HG03139 (cell line): ENCODE measurements around the gene AGO4.
"Not testable (repeated sequence)": the region's sequence is repeated elsewhere in the genome, so short reads cannot be mapped to it uniquely, and the experiment has no call there.

Experiments used
- ATAC-seq: cut with Tn5 transposase; IDR thresholded peaks from one replicate; pipeline ENCODE4 v1.9.1; 2021; ENCODE audit not compliant: unreplicated experiment

Gene AGO4

DNA sequence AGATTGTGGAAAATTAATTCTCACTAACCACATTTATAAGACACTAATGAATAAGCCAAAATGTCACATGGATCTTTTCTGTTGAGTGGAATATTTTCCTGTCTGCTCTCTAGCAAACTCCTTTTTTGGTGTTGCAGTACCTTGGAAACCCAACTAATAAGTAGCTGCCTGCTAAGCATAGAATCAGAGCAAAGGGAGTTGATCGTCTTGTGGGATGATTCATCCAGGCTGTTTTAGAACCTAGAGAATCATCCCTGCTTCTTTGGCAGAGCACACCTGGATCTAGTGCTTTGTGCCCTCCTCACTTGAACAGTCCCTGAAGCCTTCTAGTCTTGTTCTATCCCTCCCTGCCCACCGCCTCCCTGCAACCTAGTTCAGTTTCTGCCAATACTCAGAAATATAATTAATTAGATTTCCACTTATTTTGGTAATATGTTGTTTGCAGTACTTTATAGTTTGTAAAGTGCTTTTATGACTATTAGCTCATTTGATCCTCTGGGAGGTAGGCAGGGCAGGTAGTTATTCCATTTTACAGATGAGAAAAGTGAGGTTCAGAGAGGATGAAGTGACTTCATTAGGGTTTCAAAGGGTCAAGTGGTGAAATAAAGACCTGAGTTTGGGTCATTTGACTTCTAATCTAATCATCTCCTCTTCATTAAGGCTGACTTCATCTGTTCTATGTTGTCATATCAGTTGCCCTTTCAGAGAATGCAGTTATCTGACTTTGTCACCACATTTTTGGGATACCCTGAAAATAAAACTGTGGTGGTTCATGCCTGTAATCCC, 2.5 kb downstream of the AGO4 start:
- ATAC-seq, result no peak

DNA sequence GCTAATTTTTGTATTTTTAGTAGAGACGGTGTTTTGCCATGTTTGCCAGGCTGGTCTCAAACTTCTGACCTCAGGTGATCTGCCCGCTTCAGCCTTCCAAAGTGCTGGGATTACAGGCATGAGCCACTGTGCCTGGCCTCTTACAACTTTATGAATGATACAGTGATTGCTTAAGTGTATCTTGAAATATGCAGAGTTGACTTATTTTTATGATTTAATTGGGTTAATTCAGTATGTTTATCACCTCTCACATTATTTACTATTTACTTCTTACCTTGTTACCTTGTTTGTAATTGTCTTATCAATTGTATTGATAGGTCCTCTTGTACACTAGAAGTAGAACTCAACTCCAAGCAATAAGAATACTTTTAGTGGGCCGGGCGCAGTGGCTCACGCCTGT, 4.9 kb downstream of the AGO4 start:
- ATAC-seq, result not testable (repeated sequence)

DNA sequence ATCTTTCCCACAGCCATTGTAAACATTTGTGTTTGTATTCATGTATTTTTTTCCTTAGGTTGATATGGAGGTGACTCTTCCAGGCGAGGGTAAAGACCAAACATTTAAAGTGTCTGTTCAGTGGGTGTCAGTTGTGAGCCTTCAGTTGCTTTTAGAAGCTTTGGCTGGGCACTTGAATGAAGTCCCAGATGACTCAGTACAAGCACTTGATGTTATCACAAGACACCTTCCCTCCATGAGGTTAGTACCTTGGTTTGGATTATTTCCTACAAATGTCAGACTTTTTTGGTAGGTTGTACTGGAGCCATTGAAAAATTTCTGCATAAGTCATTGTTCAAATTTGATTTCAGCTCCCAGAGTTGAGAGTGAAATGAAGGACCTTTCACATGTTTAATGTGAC, 17.4 kb downstream of the AGO4 start:
- ATAC-seq, result no peak

DNA sequence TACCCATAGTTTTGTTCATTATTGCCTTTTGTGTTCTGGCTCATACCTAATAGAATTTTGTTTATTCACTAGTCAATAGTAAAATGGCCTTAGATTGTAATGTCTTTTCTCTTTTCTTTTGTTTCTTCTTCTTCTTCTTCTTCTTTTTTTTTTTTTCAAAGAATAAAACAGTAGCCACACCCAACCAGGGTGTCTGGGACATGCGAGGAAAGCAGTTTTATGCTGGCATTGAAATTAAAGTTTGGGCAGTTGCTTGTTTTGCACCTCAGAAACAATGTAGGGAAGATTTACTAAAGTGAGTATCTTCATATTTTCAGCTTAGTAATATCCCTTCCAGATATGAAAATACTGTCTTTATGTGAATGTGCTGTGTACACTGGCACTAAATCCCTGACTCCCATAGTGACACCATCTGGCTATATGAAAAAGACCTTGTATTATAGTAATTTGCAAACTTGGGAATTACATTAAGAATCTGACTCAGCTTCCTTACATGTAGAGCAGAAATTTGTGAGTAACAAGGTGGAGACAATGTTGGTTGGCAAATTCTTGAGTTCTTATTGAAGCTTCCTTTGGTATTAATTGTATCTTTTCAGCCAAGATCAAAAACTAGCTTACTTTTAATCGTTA, 24.6 kb downstream of the AGO4 start:
- no peak for ATAC-seq

DNA sequence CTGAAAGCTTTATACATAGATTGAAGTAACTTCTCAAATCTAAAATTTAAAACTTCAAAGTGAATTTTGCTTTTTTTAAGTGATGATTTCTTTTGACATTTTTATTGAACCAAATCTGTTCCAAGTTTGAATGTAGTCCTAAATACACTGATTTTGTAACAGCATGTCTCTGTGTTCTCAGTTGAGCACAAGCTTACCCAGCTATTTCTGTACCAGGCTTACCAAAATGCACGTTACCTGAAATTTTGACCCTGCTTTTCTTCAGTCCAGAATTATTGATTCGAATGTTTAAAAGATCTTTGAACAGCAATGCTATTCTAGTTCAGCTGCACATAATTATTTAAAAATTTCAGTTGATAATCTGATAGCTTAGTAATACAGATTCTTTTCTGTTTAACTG, 25.6 kb downstream of the AGO4 start:
- ATAC-seq, result no peak

DNA sequence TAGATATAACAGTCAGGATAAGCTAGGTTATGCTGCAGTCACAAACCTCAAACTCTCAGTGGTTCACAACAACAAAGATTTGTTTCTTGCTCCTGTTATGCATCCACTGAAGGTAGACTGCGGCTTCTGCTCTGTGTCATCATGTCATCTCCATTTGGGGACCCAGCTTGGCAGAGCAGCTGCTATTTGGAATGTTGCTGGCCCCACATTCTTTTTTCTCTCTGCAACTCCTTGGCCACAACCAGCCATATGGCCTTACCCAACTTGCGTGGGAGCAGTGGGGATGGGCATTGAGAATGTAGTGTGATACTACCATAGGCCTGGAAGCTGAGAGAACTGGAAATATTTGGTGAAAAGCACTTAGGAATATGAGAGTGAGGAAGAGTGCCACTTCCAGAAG, 26.4 kb downstream of the AGO4 start:
- ATAC-seq, result no peak

DNA sequence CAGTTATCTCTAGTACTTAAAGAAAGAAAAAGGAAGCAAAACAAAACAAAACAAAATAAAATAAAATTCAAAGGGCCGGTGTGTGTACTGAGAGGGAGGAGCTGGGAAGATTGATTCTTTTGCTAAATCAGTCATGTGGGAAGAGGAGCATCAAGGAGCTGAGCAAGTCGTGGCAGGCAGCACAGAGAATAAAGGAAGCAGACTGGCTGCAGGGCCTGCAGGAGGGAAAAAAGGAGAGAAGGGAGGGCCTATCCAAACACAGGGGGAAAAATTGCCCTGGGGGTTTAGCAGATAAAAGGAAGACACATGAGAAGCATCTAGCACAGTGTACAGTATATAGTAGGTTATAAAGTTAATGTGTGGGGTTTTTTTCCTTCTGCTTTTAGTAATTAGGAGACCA, 27.6 kb downstream of the AGO4 start:
- ATAC-seq, result no peak

DNA sequence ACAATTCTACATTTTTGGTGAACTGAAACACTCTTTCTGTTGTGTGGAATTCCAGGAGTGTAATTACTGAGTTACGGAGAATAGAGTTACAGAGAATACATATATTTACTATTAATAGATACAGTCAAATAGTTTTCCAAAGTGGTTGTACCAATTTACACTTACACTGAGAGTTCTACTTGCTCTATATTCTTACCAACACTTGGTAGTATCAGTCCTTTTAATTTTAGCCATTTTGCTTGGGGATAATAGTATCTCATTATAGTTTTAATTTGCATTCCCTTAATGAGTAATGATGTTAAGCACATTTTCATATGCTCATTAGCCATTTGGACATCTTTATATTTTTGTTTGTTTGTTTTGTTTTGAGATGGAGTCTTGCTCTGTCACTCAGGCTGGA, 28.9 kb downstream of the AGO4 start:
- ATAC-seq, result no peak

DNA sequence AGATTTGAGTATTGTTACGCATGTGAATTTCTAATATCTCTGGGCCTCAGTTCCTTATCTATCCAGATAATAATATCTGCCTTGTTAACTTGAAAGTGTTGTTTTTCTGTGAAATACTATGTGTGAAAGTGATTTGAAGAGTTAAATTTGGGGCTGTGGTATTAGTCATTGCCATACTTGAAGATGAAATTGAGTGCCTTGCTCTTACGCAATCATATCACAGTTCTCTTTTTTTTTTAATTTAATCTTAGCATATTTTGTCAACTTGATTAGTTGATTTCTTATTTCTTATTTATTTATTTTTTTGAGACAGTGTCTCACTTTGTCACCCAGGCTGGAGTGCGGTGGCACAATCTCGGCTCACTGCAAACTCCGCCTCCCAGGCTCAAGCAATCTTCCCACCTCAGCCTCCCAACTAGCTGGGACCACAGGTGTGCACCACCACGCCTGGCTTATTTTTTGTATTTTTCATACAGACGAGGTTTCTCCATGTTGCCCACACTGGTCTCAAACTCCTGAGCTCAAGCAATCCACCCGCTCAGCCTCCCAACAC, 31.0 kb downstream of the AGO4 start:
- no peak for ATAC-seq

DNA sequence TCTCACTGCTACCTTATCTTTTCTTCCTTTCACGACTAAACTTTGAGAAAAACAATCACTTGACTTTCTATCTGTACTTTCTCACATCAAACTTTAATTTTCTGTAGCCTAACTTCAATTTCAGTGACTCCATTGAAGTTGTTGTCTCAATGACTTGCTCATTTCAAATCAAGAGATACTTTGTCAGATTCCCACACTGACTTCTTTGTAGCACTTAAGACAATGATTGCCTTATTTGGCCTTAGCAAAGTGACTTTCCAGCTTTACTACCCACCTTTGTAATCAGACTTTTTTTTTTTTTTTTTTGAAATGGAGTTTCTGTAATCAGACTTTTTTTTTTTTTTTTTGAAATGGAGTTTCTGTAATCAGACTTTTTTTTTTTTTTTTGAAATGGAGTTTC, 37.0 kb downstream of the AGO4 start:
- no peak for ATAC-seq

DNA sequence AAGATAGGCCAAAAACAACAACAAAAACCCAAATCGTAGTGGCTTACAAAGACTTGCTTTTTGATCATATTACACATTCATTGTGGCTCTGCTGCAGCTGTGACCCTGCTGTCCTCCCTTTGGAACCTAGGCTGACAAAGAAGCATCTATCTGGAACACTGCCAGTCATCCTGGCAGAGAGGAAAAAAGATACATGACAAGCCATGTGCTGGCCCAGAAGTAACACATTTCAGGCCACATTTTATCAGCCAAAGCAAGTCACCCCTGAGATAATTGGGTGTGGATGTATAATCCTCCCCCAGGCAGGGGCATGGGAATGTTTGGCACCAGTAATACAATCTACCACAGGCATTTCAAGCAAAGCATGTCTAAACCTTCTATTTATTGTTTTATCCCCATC, 38.0 kb downstream of the AGO4 start:
- ATAC-seq, result no peak

DNA sequence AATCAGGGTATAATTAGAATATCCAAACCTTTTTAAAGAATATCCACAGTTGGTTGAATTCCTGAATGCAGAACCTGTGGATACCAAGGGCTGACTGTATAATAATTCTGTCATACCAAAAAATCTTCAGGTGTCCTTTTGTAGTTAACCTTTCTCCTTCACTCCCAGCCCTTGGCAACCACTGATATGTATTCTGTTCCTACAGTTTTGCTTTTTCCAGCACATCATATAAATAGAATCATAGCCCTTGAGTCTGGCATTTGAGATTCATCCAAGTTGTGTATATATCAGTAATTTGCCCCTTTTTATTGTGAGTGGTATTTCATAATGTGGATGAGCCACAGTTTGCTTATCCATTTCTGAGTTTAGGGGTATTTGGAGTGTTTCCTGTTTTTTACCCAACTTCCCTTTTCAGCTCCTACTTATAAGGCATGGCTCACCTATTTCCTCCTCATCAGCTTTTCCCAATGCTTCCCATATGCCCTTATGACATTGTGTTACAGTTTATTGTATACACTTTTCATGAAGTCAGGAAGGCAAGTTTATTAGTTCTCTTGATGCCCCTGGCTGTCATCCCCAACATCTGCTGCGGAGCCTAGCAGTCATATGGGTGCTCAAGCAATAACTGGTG, 40.2 kb downstream of the AGO4 start:
- no peak for ATAC-seq

DNA sequence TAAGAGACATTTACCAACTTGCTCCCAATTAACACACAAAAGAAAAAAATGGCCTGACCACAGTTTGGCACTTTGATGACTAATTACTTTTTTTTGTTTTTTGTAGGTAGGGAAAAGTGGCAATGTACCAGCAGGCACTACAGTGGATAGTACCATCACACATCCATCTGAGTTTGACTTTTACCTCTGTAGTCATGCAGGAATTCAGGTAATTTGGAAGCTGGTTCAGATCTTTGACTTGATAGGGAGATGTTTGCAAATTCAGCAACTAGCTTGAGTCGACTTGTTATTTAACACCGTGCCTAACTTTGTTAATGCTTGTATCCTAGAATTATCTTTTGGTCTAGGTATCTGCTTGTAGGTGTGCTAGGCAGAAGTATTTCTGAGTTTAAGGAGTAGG, 42.2 kb downstream of the AGO4 start:
- ATAC-seq, result no peak

DNA sequence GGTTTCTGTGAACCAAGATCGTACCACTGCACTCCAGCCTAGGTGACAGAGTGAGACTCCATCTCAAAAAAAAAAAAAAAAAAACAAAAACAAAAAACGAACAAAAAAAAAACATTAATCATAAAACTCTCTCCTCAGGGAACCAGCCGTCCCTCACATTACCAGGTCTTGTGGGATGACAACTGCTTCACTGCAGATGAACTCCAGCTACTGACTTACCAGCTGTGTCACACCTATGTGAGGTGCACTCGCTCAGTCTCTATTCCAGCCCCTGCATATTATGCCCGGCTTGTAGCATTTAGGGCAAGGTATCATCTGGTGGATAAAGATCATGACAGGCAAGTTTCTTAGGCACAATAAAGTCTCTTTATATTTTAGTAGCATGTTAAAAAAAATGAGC, 42.9 kb downstream of the AGO4 start:
- no peak for ATAC-seq

DNA sequence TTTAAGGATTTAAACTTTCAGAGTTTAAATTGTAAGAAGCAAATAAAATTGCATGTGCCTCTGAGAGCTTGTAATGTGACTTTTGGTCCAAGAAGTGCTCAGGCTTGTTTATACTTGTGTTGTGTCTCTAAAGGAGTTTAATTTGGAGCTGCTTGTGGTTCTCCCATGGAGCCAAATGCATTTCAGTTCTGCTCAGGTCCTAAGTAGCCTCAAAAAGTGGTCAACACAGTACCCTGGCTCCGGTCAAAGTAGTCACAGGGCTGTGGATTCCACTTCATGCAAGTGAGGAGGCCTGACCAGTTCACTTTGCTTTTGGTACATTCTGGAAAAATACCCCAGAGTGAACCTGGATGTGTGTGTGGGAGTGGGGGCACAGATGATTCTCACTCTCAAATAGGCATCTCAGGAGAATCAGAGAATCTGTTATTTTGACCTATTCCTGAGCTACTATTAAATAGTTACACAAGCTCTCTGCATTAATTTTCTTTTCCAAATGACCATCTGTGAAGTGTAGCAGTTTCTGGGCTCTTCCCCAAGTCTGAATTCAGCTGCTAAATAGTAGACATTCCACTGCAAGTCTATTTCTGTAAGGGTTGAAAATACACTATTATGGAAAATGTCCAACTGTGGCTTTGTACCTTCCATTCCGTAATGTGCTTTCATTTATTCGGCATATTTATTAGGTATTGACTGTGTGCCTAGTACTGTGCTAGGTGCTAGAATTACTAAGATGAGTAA, 43.5 kb downstream of the AGO4 start:
- no peak for ATAC-seq

DNA sequence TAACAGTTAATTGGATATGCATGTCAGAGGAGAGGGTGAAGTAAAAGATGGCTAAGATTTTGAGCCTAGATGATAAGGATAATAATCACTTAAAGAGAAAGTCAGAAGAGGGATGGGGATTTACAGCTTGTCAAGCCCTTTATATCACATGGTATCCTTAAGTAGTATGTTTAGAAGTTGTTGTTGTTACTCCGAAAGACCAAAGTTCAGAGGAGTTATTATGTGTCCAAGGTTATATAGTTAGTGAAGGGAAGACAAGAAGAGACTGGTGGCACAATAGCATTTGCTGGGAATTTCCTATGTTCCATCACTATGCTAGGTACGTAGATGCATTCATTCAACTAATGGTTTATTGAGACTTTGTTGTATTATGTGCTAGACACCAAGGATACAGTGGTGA, 44.4 kb downstream of the AGO4 start:
- ATAC-seq, result no peak

DNA sequence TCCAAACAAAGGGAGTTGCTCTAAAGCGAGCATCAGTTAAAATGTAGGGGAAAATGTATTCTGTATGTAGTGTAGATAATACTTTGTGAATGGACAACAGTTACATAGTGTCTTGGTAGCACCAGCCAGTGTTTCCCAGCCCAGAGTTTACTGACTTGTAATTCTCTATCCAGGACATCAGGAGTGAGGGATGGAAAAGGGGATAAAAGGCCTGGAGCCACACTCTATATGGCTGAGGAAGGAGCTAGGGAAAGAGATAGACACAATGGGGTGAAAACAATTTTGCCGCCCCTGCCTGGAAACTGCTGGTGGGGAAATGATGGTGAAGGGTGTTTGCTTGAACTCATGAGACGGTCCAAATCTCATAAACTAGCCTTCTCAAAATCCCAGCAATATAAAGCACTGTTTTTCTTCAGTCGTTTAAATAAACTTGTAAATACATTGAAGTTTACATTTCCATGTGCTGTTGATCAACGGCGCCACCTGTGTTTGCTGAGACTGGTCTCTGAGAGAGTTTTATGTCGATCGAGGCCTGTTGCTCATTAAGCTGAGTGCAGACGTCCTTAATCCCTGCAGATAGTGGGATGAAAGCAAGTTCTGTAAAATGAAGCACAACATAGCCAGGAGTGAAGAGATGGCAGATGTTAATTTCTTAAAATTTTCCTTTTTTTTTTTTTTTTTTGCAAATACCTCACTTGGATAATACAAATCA, 47.3 kb downstream of the AGO4 start:
- no peak for ATAC-seq

DNA sequence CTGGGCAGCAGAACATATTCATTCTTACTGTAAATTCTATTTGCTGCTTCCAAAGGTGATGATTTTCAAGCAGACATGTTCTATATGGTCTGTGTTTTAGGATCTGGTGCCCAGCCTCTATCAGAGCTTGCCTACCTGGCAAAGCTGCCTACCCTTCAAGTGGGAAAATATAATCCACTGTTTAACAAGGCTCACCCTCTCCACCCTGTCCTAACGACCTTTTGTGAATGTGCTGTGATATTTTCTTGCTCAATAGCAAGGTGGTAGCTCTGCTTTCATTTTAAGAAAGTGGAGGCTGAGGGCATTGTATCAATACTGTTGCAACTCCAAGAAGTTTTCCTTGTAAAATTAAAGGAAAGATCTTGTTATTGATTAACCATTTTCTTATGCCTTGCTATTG, 49.1 kb downstream of the AGO4 start:
- ATAC-seq, result no peak

DNA sequence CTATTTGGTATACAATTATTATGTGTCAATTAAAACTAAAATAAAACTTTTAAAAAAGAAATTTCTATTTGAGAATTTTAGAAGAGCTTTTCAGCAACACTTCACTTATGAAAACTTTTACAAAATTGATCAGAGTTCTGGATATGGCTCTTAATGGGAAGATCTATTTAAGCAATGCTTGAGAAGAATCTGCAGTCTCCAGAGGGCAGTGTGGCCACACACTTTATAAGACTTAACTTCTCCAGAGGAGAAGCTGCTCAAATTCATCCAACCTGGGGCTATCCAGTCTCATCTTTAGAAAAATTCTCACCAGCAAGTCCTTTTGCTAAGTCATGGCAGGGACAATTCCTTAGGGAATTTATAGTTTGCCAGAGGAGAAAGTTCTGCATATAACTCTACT, 50.0 kb downstream of the AGO4 start:
- no peak for ATAC-seq

DNA sequence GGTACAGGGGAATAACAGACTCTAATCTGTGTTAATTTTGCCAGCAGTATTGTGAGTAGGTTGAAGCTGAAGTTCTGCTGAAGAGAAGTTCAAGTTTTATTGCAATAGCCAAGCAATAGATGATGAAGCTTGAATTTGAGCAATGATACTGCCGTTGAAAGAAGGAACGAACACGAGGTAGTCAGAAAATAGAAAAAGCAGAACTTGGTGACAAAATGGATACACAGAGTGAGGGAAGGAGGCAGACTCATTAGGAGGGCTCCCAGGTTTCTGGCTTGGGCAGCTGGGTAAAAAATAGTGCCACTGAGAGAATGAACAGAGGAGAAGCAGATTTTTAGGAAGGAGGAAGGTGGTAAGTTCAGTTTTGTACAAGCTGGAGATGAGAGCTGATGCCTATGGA, 52.9 kb downstream of the AGO4 start:
- no peak for ATAC-seq

DNA sequence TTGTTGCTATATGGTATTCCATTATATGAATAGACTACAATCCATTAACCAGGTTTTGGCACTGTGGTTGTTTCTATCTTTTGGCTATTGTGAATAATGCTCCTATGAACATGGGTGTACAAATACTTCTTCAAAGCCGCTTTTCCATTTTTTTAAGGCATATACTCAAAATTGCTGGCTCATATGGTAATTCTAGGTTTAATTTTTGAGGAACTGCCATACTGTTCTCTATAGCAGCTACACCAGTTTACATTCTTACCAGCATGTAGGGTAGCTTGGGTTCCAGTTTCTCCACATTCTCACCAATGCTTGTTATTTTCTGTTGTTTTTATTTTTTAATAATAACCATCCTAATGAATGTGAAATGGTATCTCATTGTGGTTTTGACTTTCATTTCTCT, 55.3 kb downstream of the AGO4 start:
- ATAC-seq, result no peak
